Left lung (tissue), 10 donors: ENCODE data around the gene IL1R1. TPM values are rescaled to one million over a fixed set of nuclear protein-coding genes. Genes with fewer than 3 reads are reported as not detected.
"Not testable (repeated sequence)": the region's sequence is repeated elsewhere in the genome, so short reads cannot be mapped to it uniquely, and the experiment has no call there.

Source experiments
- ATAC-seq: fragments of 200-7000 bp; cut with Tn5 transposase; one replicate; pipeline ENCODE4 v1.9.1; 2020; ENCODE audit warnings: moderate library complexity
- DNase-seq, 4 donors: peaks; one replicate each; pipeline ENCODE4 v3.0.0-alpha.2; 2013 to 2020
- H3K27ac ChIP-seq, 2 donors: fragments of 200-600 bp; sonication (generic) in 1 of 2; one replicate each; pipeline versions ENCODE4 v1.5.0 to v1.8.0; 2020 to 2021
- H3K27me3 ChIP-seq, 2 donors: fragments of 200-600 bp; sonication (generic) in 1 of 2; one replicate each; pipeline versions ENCODE4 v1.5.0 to v1.8.0; 2020 to 2021
- H3K36me3 ChIP-seq, 2 donors: fragments of 200-600 bp; sonication (generic) in 1 of 2; one replicate each; pipeline versions ENCODE4 v1.5.0 to v1.8.0; 2020 to 2021
- H3K4me1 ChIP-seq, 2 donors: fragments of 200-600 bp; one replicate each; pipeline ENCODE4 v1.8.0; 2021
- H3K4me3 ChIP-seq, 2 donors: fragments of 200-600 bp; sonication (generic) in 1 of 2; one replicate each; pipeline versions ENCODE4 v1.5.0 to v1.8.0; 2020 to 2021; ENCODE audit warnings: mild to moderate bottlenecking in 1 of 2
- H3K9me3 ChIP-seq, 2 donors: fragments of 200-600 bp; sonication (generic) in 1 of 2; one replicate each; pipeline versions ENCODE4 v1.5.0 to v1.8.0; 2020 to 2021
- CTCF ChIP-seq, 2 donors: fragments of 200-600 bp; sonication (generic) in 1 of 2; IDR thresholded peaks; one replicate each; pipeline versions ENCODE4 v1.5.0 to v1.8.0; 2021; ENCODE audit warnings: antibody characterized with exemption in 2 of 2
- intact Hi-C, 2 donors: fragments of 100-400 bp; cut with DNase I; formaldehyde crosslinking; loops; one replicate each; pipeline versions ENCODE4 v1.11.2 to v1.14.2; 2022
- polyA plus RNA-seq, 6 donors: library from polyadenylated mRNA; unstranded; fragments of 120-200 nt; gene quantifications; one replicate each; pipeline ENCODE4 v1.2.1, GENCODE V29; 2013; ENCODE audit not compliant: insufficient read length in 6 of 6
- total RNA-seq, 2 donors: library from RNA; stranded (reverse); fragmentation: NEBNext Ultra II Directional; extraction: Animal tissue kit (Norgen Biotek cat#: 25700); gene quantifications; one replicate each; pipeline ENCODE4 v1.2.1, GENCODE V29; 2021
- donor health status: DM: no; HTN: yes; CAD: no.
- donor health status: DM: no; HTN: no; CAD: no.

The IL1R1 gene
- total and polyA plus RNA-seq, 8 donors = 91.1 to 224 (median 112) TPM

- no peak for TF ChIP-seq CTCF (IDR thresholded peaks at IDR 0.05)
- ATAC-seq = peak; percentile 50
- Histone ChIP-seq H3K27me3 (no peaks in the 10 kb centered on the region), H3K4me3 (no peak overlapping the region), H3K27ac (peak overlapping the region; percentile 33 to 74), H3K36me3 (no peaks in the 10 kb centered on the region), H3K9me3 (no peaks in the 10 kb centered on the region), H3K4me1 (peaks cover 17 to 54% of the 10 kb centered on the region in 2 donors)
- intact Hi-C loops = no loop called here
- DNase-seq = no peak
These were observed 20.4 kb upstream of the IL1R1 start for GRCh38 chr2:102122115-102122514.

- Histone ChIP-seq H3K27ac (peak overlapping the region; percentile 33 to 74), H3K36me3 (no peaks in the 10 kb centered on the region), H3K9me3 (no peaks in the 10 kb centered on the region), H3K27me3 (no peaks in the 10 kb centered on the region), H3K4me3 (no peak overlapping the region), H3K4me1 (peaks cover 13 to 51% of the 10 kb centered on the region in 2 donors)
- ATAC-seq (no peak), DNase-seq (no peak)
- intact Hi-C loops = no loop called here
- TF ChIP-seq CTCF (IDR thresholded peaks at IDR 0.05) = no peak
These were observed 19.6 kb upstream of the IL1R1 start for GRCh38 chr2:102122909-102123308.

GRCh38 chr2:102124421-102124820 lies 18.1 kb upstream of the IL1R1 start:
- H3K27me3 ChIP-seq, H3K9me3 ChIP-seq, H3K36me3 ChIP-seq, ATAC-seq, DNase-seq, intact Hi-C loops, H3K4me3 ChIP-seq, H3K27ac ChIP-seq: not testable (repeated sequence)
- H3K4me1 ChIP-seq = peaks cover 16 to 54% of the 10 kb centered on the region in 2 donors

- Histone ChIP-seq H3K4me1 (peaks cover 15 to 60% of the 10 kb centered on the region in 2 donors), H3K27me3 (no peaks in the 10 kb centered on the region), H3K9me3 (no peaks in the 10 kb centered on the region), H3K27ac (peak overlapping the region; percentile 45 to 71), H3K4me3 (no peak overlapping the region), H3K36me3 (no peaks in the 10 kb centered on the region)
- no peak for DNase-seq
- no peak for ATAC-seq
- intact Hi-C loops = no loop called here
- no peak for TF ChIP-seq CTCF (IDR thresholded peaks at IDR 0.05)
These were observed 16.4 kb upstream of the IL1R1 start for GRCh38 chr2:102126169-102126568.

- DNase-seq (no peak), ATAC-seq (peak; percentile 5)
- intact Hi-C loops = no loop called here
- H3K36me3 ChIP-seq = no peaks in the 10 kb centered on the region
- no peaks in the 10 kb centered on the region for H3K9me3 ChIP-seq
- peak overlapping the region; percentile 45 to 71 for H3K27ac ChIP-seq
- H3K27me3 ChIP-seq = no peaks in the 10 kb centered on the region
- peaks cover 13 to 57% of the 10 kb centered on the region in 2 donors for H3K4me1 ChIP-seq
- H3K4me3 ChIP-seq = no peak overlapping the region
- TF ChIP-seq CTCF (IDR thresholded peaks at IDR 0.05) = no peak
These were observed 15.9 kb upstream of the IL1R1 start for GRCh38 chr2:102126660-102127059.

GRCh38 chr2:102129082-102129481 lies 13.5 kb upstream of the IL1R1 start:
- no peak for DNase-seq
- Histone ChIP-seq H3K36me3 (no peaks in the 10 kb centered on the region), H3K27me3 (no peaks in the 10 kb centered on the region), H3K4me1 (peaks cover 7 to 48% of the 10 kb centered on the region in 2 donors), H3K27ac (peak overlapping the region in 1 of 2 donors; percentile 55), H3K4me3 (no peak overlapping the region), H3K9me3 (no peaks in the 10 kb centered on the region)
- no peak for ATAC-seq
- TF ChIP-seq CTCF (IDR thresholded peaks at IDR 0.05) = no peak
- intact Hi-C loops = no loop called here
